ENCODE results near the gene ASB1. TPM values are rescaled to one million over a fixed set of nuclear protein-coding genes. Genes with fewer than 3 reads are reported as not detected.

ASB1 gene
- total and polyA plus RNA-seq, 2 of the 13 experiments (the other 11 are each of a cell fraction or from before 2014, with no cell fraction given): 48.6 to 49.2 TPM

DNA sequence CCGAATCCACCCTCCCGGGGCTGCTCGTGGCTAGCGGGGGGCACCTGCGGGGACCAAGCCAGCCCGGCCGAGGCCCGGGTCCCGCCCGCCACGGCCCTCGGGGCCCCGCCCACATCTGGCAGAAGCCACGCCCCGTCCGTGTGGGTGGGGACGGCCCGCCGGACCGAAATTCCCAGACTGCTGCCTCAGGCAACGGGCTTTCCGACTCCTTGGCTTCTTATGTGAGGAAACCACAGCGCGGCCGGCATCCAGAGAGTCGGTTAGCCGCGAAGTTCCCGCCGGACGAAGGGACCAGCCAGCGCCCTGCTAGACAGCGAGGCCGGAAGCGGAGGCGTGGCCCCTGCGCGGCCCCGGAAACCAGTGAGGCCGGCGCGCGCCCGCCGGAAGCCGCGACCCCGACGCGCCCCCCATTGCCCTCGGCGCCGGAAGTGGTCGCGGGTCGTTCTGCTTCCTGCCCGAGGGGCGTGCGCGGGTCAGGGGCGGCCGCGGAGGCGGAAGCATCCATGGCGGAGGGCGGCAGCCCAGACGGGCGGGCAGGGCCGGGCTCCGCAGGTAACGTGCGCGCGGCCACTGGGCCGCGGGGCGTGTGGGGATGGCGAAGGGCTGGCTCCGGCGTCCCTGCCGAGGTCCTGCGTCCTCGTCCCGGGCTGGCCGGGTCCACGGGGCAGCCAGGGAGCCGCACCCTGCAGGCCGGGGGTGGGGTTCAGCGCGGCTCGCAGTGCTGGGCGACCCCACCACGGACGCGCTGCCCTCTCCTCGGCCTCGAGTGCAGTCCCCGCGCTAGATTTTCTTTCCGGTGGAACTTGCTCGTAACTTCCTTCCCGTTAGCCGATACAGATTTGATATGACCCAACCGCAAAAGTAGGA is at the start of gene ASB1 (continued):
- TF ChIP-seq, protein P1, sequence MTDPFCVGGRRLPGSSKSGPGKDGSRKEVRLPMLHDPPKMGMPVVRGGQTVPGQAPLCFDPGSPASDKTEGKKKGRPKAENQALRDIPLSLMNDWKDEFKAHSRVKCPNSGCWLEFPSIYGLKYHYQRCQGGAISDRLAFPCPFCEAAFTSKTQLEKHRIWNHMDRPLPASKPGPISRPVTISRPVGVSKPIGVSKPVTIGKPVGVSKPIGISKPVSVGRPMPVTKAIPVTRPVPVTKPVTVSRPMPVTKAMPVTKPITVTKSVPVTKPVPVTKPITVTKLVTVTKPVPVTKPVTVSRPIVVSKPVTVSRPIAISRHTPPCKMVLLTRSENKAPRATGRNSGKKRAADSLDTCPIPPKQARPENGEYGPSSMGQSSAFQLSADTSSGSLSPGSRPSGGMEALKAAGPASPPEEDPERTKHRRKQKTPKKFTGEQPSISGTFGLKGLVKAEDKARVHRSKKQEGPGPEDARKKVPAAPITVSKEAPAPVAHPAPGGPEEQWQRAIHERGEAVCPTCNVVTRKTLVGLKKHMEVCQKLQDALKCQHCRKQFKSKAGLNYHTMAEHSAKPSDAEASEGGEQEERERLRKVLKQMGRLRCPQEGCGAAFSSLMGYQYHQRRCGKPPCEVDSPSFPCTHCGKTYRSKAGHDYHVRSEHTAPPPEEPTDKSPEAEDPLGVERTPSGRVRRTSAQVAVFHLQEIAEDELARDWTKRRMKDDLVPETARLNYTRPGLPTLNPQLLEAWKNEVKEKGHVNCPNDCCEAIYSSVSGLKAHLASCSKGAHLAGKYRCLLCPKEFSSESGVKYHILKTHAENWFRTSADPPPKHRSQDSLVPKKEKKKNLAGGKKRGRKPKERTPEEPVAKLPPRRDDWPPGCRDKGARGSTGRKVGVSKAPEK (CRISPR knock-in tag; IDR thresholded peaks at IDR 0.05; ENCODE audit: borderline replicate concordance): no peak
- TF ChIP-seq ZNF749 (CRISPR knock-in tag; IDR thresholded peaks at IDR 0.05; ENCODE audit: borderline replicate concordance): peak; percentile 77; the same call in 1 of the 2 replicates
- TF ChIP-seq MED8 (CRISPR knock-in tag; IDR thresholded peaks at IDR 0.05; ENCODE audit: insufficient replicate concordance): peak; percentile 50
- TF ChIP-seq, protein P2, sequence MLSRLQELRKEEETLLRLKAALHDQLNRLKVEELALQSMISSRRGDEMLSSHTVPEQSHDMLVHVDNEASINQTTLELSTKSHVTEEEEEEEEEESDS (CRISPR knock-in tag; IDR thresholded peaks at IDR 0.05; ENCODE audit: borderline replicate concordance): peak; percentile 14; the same call in 1 of the 2 replicates
- no peak for TF ChIP-seq CBX2 (IDR thresholded peaks at IDR 0.05; ENCODE audit: low read depth, low read length)
- 0 out of 2 replicates have a peak, but pooled peaks have one; percentile 44 for TF ChIP-seq CBX2 (CRISPR knock-in tag; IDR thresholded peaks at IDR 0.05; ENCODE audit: low read depth)
- TF ChIP-seq ZNF12 (CRISPR knock-in tag; IDR thresholded peaks at IDR 0.05): 0 out of 2 replicates have a peak, but pooled peaks have one; percentile 11
- TF ChIP-seq, protein P3, sequence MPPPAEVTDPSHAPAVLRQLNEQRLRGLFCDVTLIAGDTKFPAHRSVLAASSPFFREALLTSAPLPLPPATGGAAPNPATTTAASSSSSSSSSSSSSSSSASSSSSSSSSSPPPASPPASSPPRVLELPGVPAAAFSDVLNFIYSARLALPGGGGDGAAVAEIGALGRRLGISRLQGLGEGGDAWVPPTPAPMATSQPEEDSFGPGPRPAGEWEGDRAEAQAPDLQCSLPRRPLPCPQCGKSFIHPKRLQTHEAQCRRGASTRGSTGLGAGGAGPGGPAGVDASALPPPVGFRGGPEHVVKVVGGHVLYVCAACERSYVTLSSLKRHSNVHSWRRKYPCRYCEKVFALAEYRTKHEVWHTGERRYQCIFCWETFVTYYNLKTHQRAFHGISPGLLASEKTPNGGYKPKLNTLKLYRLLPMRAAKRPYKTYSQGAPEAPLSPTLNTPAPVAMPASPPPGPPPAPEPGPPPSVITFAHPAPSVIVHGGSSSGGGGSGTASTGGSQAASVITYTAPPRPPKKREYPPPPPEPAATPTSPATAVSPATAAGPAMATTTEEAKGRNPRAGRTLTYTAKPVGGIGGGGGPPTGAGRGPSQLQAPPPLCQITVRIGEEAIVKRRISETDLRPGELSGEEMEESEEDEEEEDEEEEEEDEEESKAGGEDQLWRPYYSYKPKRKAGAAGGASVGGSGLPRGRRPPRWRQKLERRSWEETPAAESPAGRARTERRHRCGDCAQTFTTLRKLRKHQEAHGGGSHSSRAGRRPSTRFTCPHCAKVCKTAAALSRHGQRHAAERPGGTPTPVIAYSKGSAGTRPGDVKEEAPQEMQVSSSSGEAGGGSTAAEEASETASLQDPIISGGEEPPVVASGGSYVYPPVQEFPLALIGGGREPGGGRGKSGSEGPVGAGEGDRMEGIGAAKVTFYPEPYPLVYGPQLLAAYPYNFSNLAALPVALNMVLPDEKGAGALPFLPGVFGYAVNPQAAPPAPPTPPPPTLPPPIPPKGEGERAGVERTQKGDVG (CRISPR knock-in tag; IDR thresholded peaks at IDR 0.05; ENCODE audit: borderline replicate concordance): no peak
- TF ChIP-seq SIN3A (IDR thresholded peaks at IDR 0.05; ENCODE audit: borderline replicate concordance, low read depth, low read length): no peak; the same call in 1 of the 2 replicates
- TF ChIP-seq SP2 (CRISPR knock-in tag; IDR thresholded peaks at IDR 0.05): peak; percentile 67
- peak; percentile 28 for TF ChIP-seq TEAD3 (CRISPR knock-in tag; optimal IDR thresholded peaks at IDR 0.05; ENCODE audit: borderline replicate concordance)
- TF ChIP-seq, protein P4, sequence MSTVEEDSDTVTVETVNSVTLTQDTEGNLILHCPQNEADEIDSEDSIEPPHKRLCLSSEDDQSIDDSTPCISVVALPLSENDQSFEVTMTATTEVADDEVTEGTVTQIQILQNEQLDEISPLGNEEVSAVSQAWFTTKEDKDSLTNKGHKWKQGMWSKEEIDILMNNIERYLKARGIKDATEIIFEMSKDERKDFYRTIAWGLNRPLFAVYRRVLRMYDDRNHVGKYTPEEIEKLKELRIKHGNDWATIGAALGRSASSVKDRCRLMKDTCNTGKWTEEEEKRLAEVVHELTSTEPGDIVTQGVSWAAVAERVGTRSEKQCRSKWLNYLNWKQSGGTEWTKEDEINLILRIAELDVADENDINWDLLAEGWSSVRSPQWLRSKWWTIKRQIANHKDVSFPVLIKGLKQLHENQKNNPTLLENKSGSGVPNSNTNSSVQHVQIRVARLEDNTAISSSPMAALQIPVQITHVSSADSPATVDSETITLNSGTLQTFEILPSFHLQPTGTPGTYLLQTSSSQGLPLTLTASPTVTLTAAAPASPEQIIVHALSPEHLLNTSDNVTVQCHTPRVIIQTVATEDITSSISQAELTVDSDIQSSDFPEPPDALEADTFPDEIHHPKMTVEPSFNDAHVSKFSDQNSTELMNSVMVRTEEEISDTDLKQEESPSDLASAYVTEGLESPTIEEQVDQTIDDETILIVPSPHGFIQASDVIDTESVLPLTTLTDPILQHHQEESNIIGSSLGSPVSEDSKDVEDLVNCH (CRISPR knock-in tag; IDR thresholded peaks at IDR 0.05): peak; percentile 27; the same call in 1 of the 2 replicates

All from HepG2 (cell line).